Right lobe of liver (tissue), 4 donors: ENCODE measurements around the gene NDUFS2.

Experiments used
- POLR2A ChIP-seq: fragments of 450-650 bp; IDR thresholded peaks from one replicate; pipeline ENCODE4 v1.6.1; 2017; ENCODE audit warnings: antibody characterized with exemption, mild to moderate bottlenecking
- TF ChIP-seq, protein P1 (sequence below), 4 donors: fragments of 200-600 bp in 3 of 4; fragments of 450-650 bp in 1 of 4; IDR thresholded peaks; one replicate each; pipeline versions ENCODE4 v1.5.1 to v1.8.0; 2016 to 2022; ENCODE audit warnings: antibody characterized with exemption in 4 of 4, mild to moderate bottlenecking in 2 of 4
- donor health status: DM: no; HTN: no; CAD: no.
- donor health status: DM: no; HTN: no; CAD: no.
- donor health status: DM: no; HTN: yes; CAD: no.

DNA sequence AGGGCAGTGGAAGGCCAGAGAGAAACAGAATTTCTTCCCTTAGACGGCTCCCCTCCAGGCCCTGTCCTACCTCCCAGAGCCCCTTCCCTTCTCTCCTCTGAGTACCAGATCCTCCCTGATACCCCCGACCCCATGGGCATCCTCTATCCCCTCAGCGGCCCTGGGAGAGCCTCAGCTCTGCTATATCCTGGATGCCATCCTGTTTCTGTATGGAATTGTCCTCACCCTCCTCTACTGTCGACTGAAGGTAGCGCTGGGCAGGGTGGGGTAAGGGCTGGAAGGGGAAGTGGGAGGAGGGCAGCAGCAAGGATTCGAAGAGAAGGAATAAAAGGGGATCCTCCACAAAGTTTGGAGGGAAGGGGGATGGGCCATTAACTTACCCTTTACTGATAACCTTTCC, 15.7 kb downstream of the NDUFS2 start:
- TF ChIP-seq, protein P1, sequence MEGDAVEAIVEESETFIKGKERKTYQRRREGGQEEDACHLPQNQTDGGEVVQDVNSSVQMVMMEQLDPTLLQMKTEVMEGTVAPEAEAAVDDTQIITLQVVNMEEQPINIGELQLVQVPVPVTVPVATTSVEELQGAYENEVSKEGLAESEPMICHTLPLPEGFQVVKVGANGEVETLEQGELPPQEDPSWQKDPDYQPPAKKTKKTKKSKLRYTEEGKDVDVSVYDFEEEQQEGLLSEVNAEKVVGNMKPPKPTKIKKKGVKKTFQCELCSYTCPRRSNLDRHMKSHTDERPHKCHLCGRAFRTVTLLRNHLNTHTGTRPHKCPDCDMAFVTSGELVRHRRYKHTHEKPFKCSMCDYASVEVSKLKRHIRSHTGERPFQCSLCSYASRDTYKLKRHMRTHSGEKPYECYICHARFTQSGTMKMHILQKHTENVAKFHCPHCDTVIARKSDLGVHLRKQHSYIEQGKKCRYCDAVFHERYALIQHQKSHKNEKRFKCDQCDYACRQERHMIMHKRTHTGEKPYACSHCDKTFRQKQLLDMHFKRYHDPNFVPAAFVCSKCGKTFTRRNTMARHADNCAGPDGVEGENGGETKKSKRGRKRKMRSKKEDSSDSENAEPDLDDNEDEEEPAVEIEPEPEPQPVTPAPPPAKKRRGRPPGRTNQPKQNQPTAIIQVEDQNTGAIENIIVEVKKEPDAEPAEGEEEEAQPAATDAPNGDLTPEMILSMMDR (IDR thresholded peaks at IDR 0.05), result no peak
- no peak for TF ChIP-seq POLR2A
